Peyer's patch (tissue), 4 donors: ENCODE measurements around the gene HNRNPM. TPM values are rescaled to one million over a fixed set of nuclear protein-coding genes. Genes with fewer than 3 reads are reported as not detected.

ENCODE experiments used
- DNase-seq, 3 donors: peaks; one replicate each; pipeline ENCODE4 v3.0.0-alpha.2; 2017 to 2019
- H3K27ac ChIP-seq, 4 donors: fragments of 200-600 bp; sonication (generic); one replicate each; pipeline ENCODE4 v1.5.1; 2016 to 2019
- H3K27me3 ChIP-seq, 2 donors: fragments of 200-600 bp; sonication (generic); one replicate each; pipeline ENCODE4 v1.5.1; 2019
- H3K36me3 ChIP-seq, 3 donors: fragments of 200-600 bp; sonication (generic); one replicate each; pipeline ENCODE4 v1.5.1; 2016 to 2019
- H3K4me1 ChIP-seq, 4 donors: fragments of 200-600 bp; sonication (generic); one replicate each; pipeline ENCODE4 v1.5.1; 2016 to 2019
- H3K4me3 ChIP-seq, 4 donors: fragments of 200-600 bp; sonication (generic); 1 replicate in 3 of 4; 2 replicates in 1 of 4; pipeline ENCODE4 v1.5.1; 2016 to 2019; ENCODE audit warnings: mild to moderate bottlenecking in 1 of 4
- H3K9me3 ChIP-seq, 4 donors: fragments of 200-600 bp; sonication (generic); one replicate each; pipeline ENCODE4 v1.5.1; 2016 to 2019; ENCODE audit warnings: mild to moderate bottlenecking in 1 of 4
- CTCF ChIP-seq, 6 experiments: fragments of 450-650 bp in 4 of 6; fragments of 200-600 bp in 2 of 6; sonication (generic) in 1 of 6; IDR thresholded peaks; one replicate each; pipeline ENCODE4 v1.5.1; 2017 to 2019; ENCODE audit warnings: antibody characterized with exemption in 6 of 6, mild to moderate bottlenecking in 3 of 6, moderate library complexity in 1 of 6
- POLR2A ChIP-seq, 2 donors: fragments of 450-650 bp; IDR thresholded peaks; one replicate each; pipeline ENCODE4 v1.5.1; 2017; ENCODE audit warnings: antibody characterized with exemption in 2 of 2, mild to moderate bottlenecking in 2 of 2, moderate library complexity in 2 of 2
- total RNA-seq, 4 donors: library from RNA; depleted of rRNA; stranded (reverse); fragments of >200 nt; gene quantifications; one replicate each; pipeline ENCODE4 v1.1.0, GENCODE V29; 2016

HNRNPM gene
- total RNA-seq, 4 donors from 2014 or later = 108 to 128 (median 116) TPM

GRCh38 chr19:8468761-8469373 lies 24.1 kb downstream of the HNRNPM start:
- no peak for TF ChIP-seq CTCF (IDR thresholded peaks at IDR 0.05)
- TF ChIP-seq POLR2A (IDR thresholded peaks at IDR 0.05) = no peak
- DNase-seq = no peak
- no peaks in the 10 kb centered on the region for H3K27me3 ChIP-seq
- H3K4me1 ChIP-seq = peaks cover 0 to 6% (median 0%) of the 10 kb centered on the region in 4 donors
- no peak overlapping the region for H3K4me3 ChIP-seq
- H3K9me3 ChIP-seq = no peaks in the 10 kb centered on the region
- H3K36me3 ChIP-seq = peaks cover 0 to 97% (median 0%) of the 10 kb centered on the region in 3 donors
- H3K27ac ChIP-seq = no peak overlapping the region

- peaks cover 0 to 10% (median 0%) of the 10 kb centered on the region in 4 donors for H3K4me1 ChIP-seq
- no peak overlapping the region for H3K27ac ChIP-seq
- peaks cover 0 to 97% (median 0%) of the 10 kb centered on the region in 3 donors for H3K36me3 ChIP-seq
- DNase-seq = peak in 1 of 3 donors; percentile 40
- TF ChIP-seq POLR2A (IDR thresholded peaks at IDR 0.05) (no peak), CTCF (IDR thresholded peaks at IDR 0.05) (no peak)
- H3K9me3 ChIP-seq = no peaks in the 10 kb centered on the region
- H3K27me3 ChIP-seq = no peaks in the 10 kb centered on the region
- no peak overlapping the region for H3K4me3 ChIP-seq
Measured at GRCh38 chr19:8469613-8470368, 25.0 kb downstream of the HNRNPM start.

- peak in 2 of 3 donors; percentile 45 to 46 for DNase-seq
- Histone ChIP-seq H3K27me3 (no peaks in the 10 kb centered on the region), H3K36me3 (peaks cover 0 to 96% (median 0%) of the 10 kb centered on the region in 3 donors), H3K4me3 (peak overlapping the region in 1 of 4 donors; percentile 6), H3K4me1 (peaks cover 0 to 10% (median 0%) of the 10 kb centered on the region in 4 donors), H3K27ac (peak overlapping the region in 2 of 4 donors; percentile 7 to 71), H3K9me3 (no peaks in the 10 kb centered on the region)
- no peak for TF ChIP-seq POLR2A (IDR thresholded peaks at IDR 0.05)
- no peak for TF ChIP-seq CTCF (IDR thresholded peaks at IDR 0.05)
Measured at GRCh38 chr19:8473648-8474476, 29.1 kb downstream of the HNRNPM start.

- Histone ChIP-seq H3K27ac (peak overlapping the region in 2 of 4 donors; percentile 3 to 71), H3K9me3 (no peaks in the 10 kb centered on the region), H3K27me3 (no peaks in the 10 kb centered on the region), H3K36me3 (peaks cover 0 to 90% (median 0%) of the 10 kb centered on the region in 3 donors), H3K4me3 (no peak overlapping the region), H3K4me1 (peaks cover 0 to 10% (median 0%) of the 10 kb centered on the region in 4 donors)
- no peak for TF ChIP-seq POLR2A (IDR thresholded peaks at IDR 0.05)
- TF ChIP-seq CTCF (IDR thresholded peaks at IDR 0.05) = no peak
- peak in 1 of 3 donors; percentile 27 for DNase-seq
Measured at GRCh38 chr19:8475005-8475404, 30.2 kb downstream of the HNRNPM start.

- TF ChIP-seq CTCF (IDR thresholded peaks at IDR 0.05) (no peak), POLR2A (IDR thresholded peaks at IDR 0.05) (no peak)
- no peaks in the 10 kb centered on the region for H3K27me3 ChIP-seq
- H3K4me1 ChIP-seq = peaks cover 0 to 10% (median 0%) of the 10 kb centered on the region in 4 donors
- no peak overlapping the region for H3K27ac ChIP-seq
- H3K9me3 ChIP-seq = no peaks in the 10 kb centered on the region
- no peak overlapping the region for H3K4me3 ChIP-seq
- DNase-seq = peak in 2 of 3 donors; percentile 26 to 34
- peaks cover 0 to 89% (median 0%) of the 10 kb centered on the region in 3 donors for H3K36me3 ChIP-seq
Measured at GRCh38 chr19:8476524-8476923, 31.7 kb downstream of the HNRNPM start.
